DOHH2 (cell line): ENCODE data around the gene RBM39.

ENCODE experiments used
- EZH2phosphoT487 ChIP-seq: fragments of 200-600 bp; sonication (generic); IDR thresholded peaks from 2 replicates; pipeline ENCODE4 v1.6.1; 2017; ENCODE audit warnings: borderline replicate concordance, mild to moderate bottlenecking, antibody characterized with exemption, low read length, moderate library complexity, mixed read lengths
- TF ChIP-seq, protein P1 (sequence below): fragments of 200-600 bp; sonication (generic); IDR thresholded peaks from one replicate; pipeline ENCODE4 v1.5.1; 2014; ENCODE audit warnings: antibody characterized with exemption, mild to moderate bottlenecking, low read depth, low read length; ENCODE audit not compliant: poor library complexity, severe bottlenecking

DNA sequence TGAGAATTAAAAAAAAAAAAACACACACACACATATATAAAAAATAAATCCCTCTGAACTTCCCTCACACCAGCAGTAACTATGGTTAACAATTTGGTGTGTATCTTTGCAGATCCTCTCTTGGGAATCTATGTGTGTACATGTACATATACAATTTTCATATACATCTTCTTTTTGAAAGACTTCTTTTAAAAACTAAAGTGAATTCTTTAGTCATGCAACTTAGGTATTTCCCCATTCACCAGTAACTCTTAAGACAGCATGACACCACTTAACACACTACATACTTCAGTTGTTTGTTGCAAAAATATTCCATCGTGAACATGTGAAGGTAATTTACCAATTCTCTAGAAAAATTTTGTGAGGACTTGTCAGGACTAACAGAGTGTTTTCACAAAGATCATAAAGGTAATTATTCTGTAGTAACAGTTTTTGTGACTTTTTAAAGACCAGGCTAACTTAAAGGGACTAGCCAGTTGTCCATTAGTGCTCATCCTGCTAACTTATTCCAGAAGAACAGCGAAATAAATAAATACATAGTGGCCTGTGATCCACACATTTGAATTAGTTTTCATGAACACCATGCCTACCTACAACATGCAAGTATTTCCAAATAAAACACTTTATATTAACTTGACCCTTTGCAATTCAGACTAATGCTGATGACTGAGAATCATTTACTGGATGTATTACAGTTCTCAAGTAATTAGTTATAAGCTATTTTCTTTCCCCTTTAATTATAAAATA, 12.1 kb downstream of the RBM39 start:
- TF ChIP-seq, protein P1, sequence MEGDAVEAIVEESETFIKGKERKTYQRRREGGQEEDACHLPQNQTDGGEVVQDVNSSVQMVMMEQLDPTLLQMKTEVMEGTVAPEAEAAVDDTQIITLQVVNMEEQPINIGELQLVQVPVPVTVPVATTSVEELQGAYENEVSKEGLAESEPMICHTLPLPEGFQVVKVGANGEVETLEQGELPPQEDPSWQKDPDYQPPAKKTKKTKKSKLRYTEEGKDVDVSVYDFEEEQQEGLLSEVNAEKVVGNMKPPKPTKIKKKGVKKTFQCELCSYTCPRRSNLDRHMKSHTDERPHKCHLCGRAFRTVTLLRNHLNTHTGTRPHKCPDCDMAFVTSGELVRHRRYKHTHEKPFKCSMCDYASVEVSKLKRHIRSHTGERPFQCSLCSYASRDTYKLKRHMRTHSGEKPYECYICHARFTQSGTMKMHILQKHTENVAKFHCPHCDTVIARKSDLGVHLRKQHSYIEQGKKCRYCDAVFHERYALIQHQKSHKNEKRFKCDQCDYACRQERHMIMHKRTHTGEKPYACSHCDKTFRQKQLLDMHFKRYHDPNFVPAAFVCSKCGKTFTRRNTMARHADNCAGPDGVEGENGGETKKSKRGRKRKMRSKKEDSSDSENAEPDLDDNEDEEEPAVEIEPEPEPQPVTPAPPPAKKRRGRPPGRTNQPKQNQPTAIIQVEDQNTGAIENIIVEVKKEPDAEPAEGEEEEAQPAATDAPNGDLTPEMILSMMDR: no peak
- no peak for TF ChIP-seq EZH2phosphoT487
